ENCODE data around the gene CDC25A. TPM values are rescaled to one million over a fixed set of nuclear protein-coding genes. Genes with fewer than 3 reads are reported as not detected.

CDC25A gene
- total RNA-seq, 1 donor from 2014 or later: 51.8 TPM

GRCh38 chr3:48215876-48216275 is 27.7 kb upstream of the CDC25A start:
- Histone ChIP-seq H3K9ac (no peak overlapping the region), H3K9me3 (ENCODE audit: low read depth) (no peaks in the 10 kb centered on the region), H3K27ac (no peak overlapping the region), H4K20me1 (ENCODE audit: low read depth) (no peaks in the 10 kb centered on the region), H3K36me3 (no peaks in the 10 kb centered on the region), H3F3A (ENCODE audit: low read depth) (no peaks in the 10 kb centered on the region), H3K27me3 (no peaks in the 10 kb centered on the region), H2AFZ (replicated peaks) (no peak overlapping the region), H3K4me1 (peaks cover 10% of the 10 kb centered on the region), H3K4me3 (no peak overlapping the region), H3K4me2 (peak overlapping the region; percentile 1), H3K79me2 (ENCODE audit: low read depth) (no peaks in the 10 kb centered on the region)
- Mint-ChIP-seq H3K9me3 (no peaks in the 10 kb centered on the region), H3K4me3 (no peak overlapping the region), H3K36me3 (no peaks in the 10 kb centered on the region), H3K27me3 (ENCODE audit: insufficient read depth, low read depth) (peaks cover 7% of the 10 kb centered on the region), H3K4me1 (peaks cover 6% of the 10 kb centered on the region), H3K27ac (peak overlapping the region; percentile 95)
- no peak for DNase-seq (ENCODE audit: low spot score)
- no peak for TF ChIP-seq EZH2 (IDR thresholded peaks at IDR 0.05)
- no peak for TF ChIP-seq EZH2phosphoT487 (IDR thresholded peaks at IDR 0.05)
- TF ChIP-seq, protein P1, sequence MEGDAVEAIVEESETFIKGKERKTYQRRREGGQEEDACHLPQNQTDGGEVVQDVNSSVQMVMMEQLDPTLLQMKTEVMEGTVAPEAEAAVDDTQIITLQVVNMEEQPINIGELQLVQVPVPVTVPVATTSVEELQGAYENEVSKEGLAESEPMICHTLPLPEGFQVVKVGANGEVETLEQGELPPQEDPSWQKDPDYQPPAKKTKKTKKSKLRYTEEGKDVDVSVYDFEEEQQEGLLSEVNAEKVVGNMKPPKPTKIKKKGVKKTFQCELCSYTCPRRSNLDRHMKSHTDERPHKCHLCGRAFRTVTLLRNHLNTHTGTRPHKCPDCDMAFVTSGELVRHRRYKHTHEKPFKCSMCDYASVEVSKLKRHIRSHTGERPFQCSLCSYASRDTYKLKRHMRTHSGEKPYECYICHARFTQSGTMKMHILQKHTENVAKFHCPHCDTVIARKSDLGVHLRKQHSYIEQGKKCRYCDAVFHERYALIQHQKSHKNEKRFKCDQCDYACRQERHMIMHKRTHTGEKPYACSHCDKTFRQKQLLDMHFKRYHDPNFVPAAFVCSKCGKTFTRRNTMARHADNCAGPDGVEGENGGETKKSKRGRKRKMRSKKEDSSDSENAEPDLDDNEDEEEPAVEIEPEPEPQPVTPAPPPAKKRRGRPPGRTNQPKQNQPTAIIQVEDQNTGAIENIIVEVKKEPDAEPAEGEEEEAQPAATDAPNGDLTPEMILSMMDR (IDR thresholded peaks at IDR 0.05): no peak

DNA sequence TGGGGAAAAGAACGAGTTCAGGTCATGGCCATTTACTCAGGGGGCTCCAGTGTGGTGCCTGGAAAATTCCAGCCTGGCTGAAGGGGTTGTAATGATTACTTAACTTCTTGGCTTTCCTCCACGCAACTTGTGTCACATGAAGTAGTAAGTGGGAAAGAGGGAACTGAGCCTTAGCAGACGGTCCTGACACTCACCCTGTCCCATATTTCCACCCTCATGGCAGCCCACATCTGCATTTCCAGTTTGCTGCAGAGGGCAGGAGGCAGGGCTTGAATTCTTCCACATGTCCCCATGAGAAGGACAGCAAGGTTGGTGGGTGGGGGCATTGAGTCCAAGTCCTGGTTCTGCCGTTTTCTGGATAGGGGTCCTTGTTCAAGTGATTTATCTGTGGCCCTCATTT is 27.2 kb upstream of the CDC25A start:
- H3K36me3 ChIP-seq: no peaks in the 10 kb centered on the region
- no peaks in the 10 kb centered on the region for H4K20me1 ChIP-seq (ENCODE audit: low read depth)
- no peak overlapping the region for H3K4me3 ChIP-seq
- no peak overlapping the region for H2AFZ ChIP-seq (replicated peaks)
- peaks cover 10% of the 10 kb centered on the region for H3K4me1 ChIP-seq
- no peak overlapping the region for H3K27ac ChIP-seq
- no peak overlapping the region for H3K9ac ChIP-seq
- Mint-ChIP-seq H3K4me1 (peaks cover 6% of the 10 kb centered on the region), H3K36me3 (no peaks in the 10 kb centered on the region), H3K27ac (peak overlapping the region; percentile 95), H3K4me3 (no peak overlapping the region), H3K9me3 (no peaks in the 10 kb centered on the region), H3K27me3 (ENCODE audit: insufficient read depth, low read depth) (peaks cover 7% of the 10 kb centered on the region)
- H3K27me3 ChIP-seq: no peaks in the 10 kb centered on the region
- H3K79me2 ChIP-seq (ENCODE audit: low read depth): no peaks in the 10 kb centered on the region
- no peaks in the 10 kb centered on the region for H3K9me3 ChIP-seq (ENCODE audit: low read depth)
- no peak for DNase-seq (ENCODE audit: low spot score)
- H3K4me2 ChIP-seq: peak overlapping the region; percentile 1
- no peaks in the 10 kb centered on the region for H3F3A ChIP-seq (ENCODE audit: low read depth)
- TF ChIP-seq, protein P1 (IDR thresholded peaks at IDR 0.05): no peak
- TF ChIP-seq EZH2 (IDR thresholded peaks at IDR 0.05): no peak
- no peak for TF ChIP-seq EZH2phosphoT487 (IDR thresholded peaks at IDR 0.05)

GRCh38 chr3:48215019-48215418 is 26.8 kb upstream of the CDC25A start:
- peaks cover 10% of the 10 kb centered on the region for H3K4me1 ChIP-seq
- no peak overlapping the region for H3K27ac Mint-ChIP-seq
- peaks cover 6% of the 10 kb centered on the region for H3K4me1 Mint-ChIP-seq
- no peak overlapping the region for H3K9ac ChIP-seq
- H3K4me3 ChIP-seq: no peak overlapping the region
- DNase-seq (ENCODE audit: low spot score): no peak
- peaks cover 2% of the 10 kb centered on the region for H3K36me3 Mint-ChIP-seq
- no peaks in the 10 kb centered on the region for H3K79me2 ChIP-seq (ENCODE audit: low read depth)
- no peaks in the 10 kb centered on the region for H3K36me3 ChIP-seq
- no peaks in the 10 kb centered on the region for H3F3A ChIP-seq (ENCODE audit: low read depth)
- no peaks in the 10 kb centered on the region for H4K20me1 ChIP-seq (ENCODE audit: low read depth)
- no peak overlapping the region for H3K27ac ChIP-seq
- H2AFZ ChIP-seq (replicated peaks): no peak overlapping the region
- no peak overlapping the region for H3K4me2 ChIP-seq
- TF ChIP-seq EZH2phosphoT487 (IDR thresholded peaks at IDR 0.05) (no peak), EZH2 (IDR thresholded peaks at IDR 0.05) (no peak)
- TF ChIP-seq, protein P1 (IDR thresholded peaks at IDR 0.05): no peak
- peaks cover 3% of the 10 kb centered on the region for H3K9me3 Mint-ChIP-seq
- no peak overlapping the region for H3K4me3 Mint-ChIP-seq
- H3K27me3 ChIP-seq: no peaks in the 10 kb centered on the region
- no peaks in the 10 kb centered on the region for H3K9me3 ChIP-seq (ENCODE audit: low read depth)
- H3K27me3 Mint-ChIP-seq (ENCODE audit: insufficient read depth, low read depth): peaks cover 10% of the 10 kb centered on the region

All from neural progenitor cell (in vitro differentiated cells).